Peyer's patch (tissue), 4 donors: ENCODE measurements around the gene ARIH2. TPM values are rescaled to one million over a fixed set of nuclear protein-coding genes. Genes with fewer than 3 reads are reported as not detected.

Experiments used
- DNase-seq, 3 donors: peaks; one replicate each; pipeline ENCODE4 v3.0.0-alpha.2; 2017 to 2019
- H3K27ac ChIP-seq, 4 donors: fragments of 200-600 bp; sonication (generic); one replicate each; pipeline ENCODE4 v1.5.1; 2016 to 2019
- H3K27me3 ChIP-seq, 2 donors: fragments of 200-600 bp; sonication (generic); one replicate each; pipeline ENCODE4 v1.5.1; 2019
- H3K36me3 ChIP-seq, 3 donors: fragments of 200-600 bp; sonication (generic); one replicate each; pipeline ENCODE4 v1.5.1; 2016 to 2019
- H3K4me1 ChIP-seq, 4 donors: fragments of 200-600 bp; sonication (generic); one replicate each; pipeline ENCODE4 v1.5.1; 2016 to 2019
- H3K4me3 ChIP-seq, 4 donors: fragments of 200-600 bp; sonication (generic); 1 replicate in 3 of 4; 2 replicates in 1 of 4; pipeline ENCODE4 v1.5.1; 2016 to 2019; ENCODE audit warnings: mild to moderate bottlenecking in 1 of 4
- H3K9me3 ChIP-seq, 4 donors: fragments of 200-600 bp; sonication (generic); one replicate each; pipeline ENCODE4 v1.5.1; 2016 to 2019; ENCODE audit warnings: mild to moderate bottlenecking in 1 of 4
- POLR2A ChIP-seq, 2 donors: fragments of 450-650 bp; IDR thresholded peaks; one replicate each; pipeline ENCODE4 v1.5.1; 2017; ENCODE audit warnings: antibody characterized with exemption in 2 of 2, mild to moderate bottlenecking in 2 of 2, moderate library complexity in 2 of 2
- total RNA-seq, 4 donors: library from RNA; depleted of rRNA; stranded (reverse); fragments of >200 nt; gene quantifications; one replicate each; pipeline ENCODE4 v1.1.0, GENCODE V29; 2016
- TF ChIP-seq, protein P1 (sequence below), 6 experiments: fragments of 450-650 bp in 4 of 6; fragments of 200-600 bp in 2 of 6; sonication (generic) in 1 of 6; IDR thresholded peaks; one replicate each; pipeline ENCODE4 v1.5.1; 2017 to 2019; ENCODE audit warnings: antibody characterized with exemption in 6 of 6, mild to moderate bottlenecking in 3 of 6, moderate library complexity in 1 of 6

The ARIH2 gene
- total RNA-seq, 4 donors from 2014 or later = 59.7 to 184 (median 111) TPM

DNA sequence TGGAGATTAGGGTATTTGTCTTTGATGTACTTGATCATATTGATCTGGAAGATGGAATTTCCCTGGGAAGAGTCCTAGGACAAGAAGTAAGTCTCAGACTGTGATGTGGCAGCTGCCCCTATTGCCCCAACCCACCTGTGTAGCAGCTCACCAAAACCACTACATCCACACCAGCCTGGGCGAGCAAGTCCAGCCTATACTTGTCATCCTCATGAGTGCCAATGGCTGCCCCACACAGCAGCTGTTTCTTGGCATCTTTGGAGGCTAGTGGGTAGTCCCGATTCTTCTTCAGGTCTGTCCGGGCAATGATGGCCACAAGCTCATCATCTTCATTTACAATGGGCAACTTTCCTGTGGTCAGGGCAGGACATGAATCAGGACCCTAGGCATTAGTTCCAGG lies 107.9 kb downstream of the ARIH2 start:
- Histone ChIP-seq H3K36me3 (peaks cover 0 to 49% (median 0%) of the 10 kb centered on the region in 3 donors), H3K4me1 (peaks cover 0 to 25% (median 14%) of the 10 kb centered on the region in 4 donors), H3K27ac (no peak overlapping the region), H3K9me3 (no peaks in the 10 kb centered on the region), H3K4me3 (no peak overlapping the region), H3K27me3 (no peaks in the 10 kb centered on the region)
- DNase-seq = no peak
- TF ChIP-seq, protein P1, sequence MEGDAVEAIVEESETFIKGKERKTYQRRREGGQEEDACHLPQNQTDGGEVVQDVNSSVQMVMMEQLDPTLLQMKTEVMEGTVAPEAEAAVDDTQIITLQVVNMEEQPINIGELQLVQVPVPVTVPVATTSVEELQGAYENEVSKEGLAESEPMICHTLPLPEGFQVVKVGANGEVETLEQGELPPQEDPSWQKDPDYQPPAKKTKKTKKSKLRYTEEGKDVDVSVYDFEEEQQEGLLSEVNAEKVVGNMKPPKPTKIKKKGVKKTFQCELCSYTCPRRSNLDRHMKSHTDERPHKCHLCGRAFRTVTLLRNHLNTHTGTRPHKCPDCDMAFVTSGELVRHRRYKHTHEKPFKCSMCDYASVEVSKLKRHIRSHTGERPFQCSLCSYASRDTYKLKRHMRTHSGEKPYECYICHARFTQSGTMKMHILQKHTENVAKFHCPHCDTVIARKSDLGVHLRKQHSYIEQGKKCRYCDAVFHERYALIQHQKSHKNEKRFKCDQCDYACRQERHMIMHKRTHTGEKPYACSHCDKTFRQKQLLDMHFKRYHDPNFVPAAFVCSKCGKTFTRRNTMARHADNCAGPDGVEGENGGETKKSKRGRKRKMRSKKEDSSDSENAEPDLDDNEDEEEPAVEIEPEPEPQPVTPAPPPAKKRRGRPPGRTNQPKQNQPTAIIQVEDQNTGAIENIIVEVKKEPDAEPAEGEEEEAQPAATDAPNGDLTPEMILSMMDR (IDR thresholded peaks at IDR 0.05) = no peak
- no peak for TF ChIP-seq POLR2A (IDR thresholded peaks at IDR 0.05)

DNA sequence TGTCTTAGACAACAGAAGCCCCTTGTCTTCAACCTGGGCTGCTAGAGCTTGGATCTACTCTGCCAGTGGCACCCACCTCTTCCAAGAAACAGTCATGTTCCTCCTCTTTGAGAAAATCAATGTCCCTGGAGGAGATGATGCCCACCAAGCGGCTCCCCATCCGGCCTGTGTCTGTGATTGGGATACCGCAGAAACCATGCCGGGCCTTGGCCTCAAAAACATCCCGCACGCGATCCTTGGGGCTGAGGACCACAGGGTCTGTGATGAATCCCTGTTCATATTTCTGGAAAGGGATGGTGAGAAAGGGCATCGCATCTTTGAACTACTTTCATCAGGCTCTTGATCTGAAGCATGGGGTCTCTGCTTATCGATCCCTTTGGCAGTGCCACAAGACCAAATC lies 109.0 kb downstream of the ARIH2 start:
- peaks cover 0 to 60% (median 0%) of the 10 kb centered on the region in 3 donors for H3K36me3 ChIP-seq
- TF ChIP-seq, protein P1 (IDR thresholded peaks at IDR 0.05) = no peak
- no peak for TF ChIP-seq POLR2A (IDR thresholded peaks at IDR 0.05)
- H3K4me1 ChIP-seq = peaks cover 0 to 24% (median 12%) of the 10 kb centered on the region in 4 donors
- H3K9me3 ChIP-seq = no peaks in the 10 kb centered on the region
- no peaks in the 10 kb centered on the region for H3K27me3 ChIP-seq
- H3K27ac ChIP-seq = no peak overlapping the region
- H3K4me3 ChIP-seq = no peak overlapping the region
- no peak for DNase-seq

DNA sequence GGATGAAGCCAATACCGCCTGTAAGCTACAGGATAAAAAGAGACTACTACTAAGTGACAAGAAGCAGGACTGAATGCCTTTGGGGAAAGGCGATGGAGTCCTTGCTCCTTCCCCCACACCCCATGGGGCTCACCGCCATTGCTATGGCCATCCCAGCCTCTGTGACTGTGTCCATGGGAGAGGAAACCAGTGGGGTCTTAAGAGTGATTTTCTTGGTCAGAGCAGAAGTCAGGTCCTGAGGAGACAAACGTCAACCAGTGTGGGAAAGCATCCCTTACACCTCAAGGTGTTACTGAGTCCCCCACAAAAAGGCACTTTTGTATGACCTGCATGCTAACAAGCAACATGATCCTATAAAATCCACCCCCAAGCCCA lies 109.6 kb downstream of the ARIH2 start:
- Histone ChIP-seq H3K27me3 (no peaks in the 10 kb centered on the region), H3K4me3 (peak overlapping the region; percentile 52 to 74 (median 61)), H3K36me3 (peaks cover 0 to 64% (median 0%) of the 10 kb centered on the region in 3 donors), H3K9me3 (no peaks in the 10 kb centered on the region), H3K4me1 (peaks cover 0 to 17% (median 6%) of the 10 kb centered on the region in 4 donors), H3K27ac (peak overlapping the region; percentile 82 to 93 (median 90))
- DNase-seq = no peak
- TF ChIP-seq POLR2A (IDR thresholded peaks at IDR 0.05) = no peak
- TF ChIP-seq, protein P1 (IDR thresholded peaks at IDR 0.05) = no peak

DNA sequence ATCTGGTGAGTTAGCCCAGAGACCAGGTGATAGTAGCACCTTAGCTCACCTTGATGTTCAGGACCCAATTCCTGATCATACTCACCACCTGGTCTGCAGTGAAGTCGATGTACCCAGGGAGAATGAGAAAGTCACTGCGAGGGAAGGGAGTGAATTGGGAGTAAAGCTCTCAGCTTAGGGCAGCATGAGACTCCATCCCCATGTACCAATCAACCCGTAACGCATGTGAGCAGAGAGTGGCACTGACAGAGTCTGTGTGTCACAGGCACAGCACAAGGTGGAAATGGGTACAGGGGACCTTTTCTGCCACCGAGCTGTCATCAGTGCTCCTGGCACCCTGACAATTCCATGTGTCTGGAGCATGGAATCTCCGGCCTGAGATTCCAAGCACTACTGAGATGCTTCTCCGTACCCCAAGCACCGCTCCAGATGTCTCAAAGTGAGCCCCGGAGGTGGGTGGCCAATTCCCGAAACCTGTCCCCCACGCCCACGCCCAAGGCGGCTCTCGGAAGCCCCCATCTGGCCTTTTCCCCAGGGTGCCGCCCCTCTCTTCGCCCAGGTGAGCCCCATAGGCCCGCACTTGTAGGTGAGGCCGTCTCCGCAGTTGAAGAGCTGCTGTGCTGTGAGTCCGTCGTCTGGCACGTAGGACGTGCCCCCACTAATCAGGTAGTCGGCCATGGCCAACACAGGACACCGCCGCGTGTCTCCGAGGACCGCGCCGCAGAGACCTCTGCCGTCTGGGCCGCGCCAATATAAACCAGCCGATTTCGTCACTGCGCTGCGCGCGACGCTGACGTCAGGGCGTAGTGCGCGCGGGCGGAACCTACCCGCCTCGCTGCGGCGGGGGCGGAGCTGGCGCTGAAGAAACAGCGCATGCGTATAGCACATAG lies 110.3 kb downstream of the ARIH2 start, which contains the start of gene IMPDH2:
Gene IMPDH2, minus strand, starts transcription at position 726 of the 890 bp plus-strand sequence. Its CDS starts 48 bp downstream, at position 678.
- Histone ChIP-seq H3K36me3 (peaks cover 0 to 63% (median 0%) of the 10 kb centered on the region in 3 donors), H3K4me1 (peaks cover 0 to 15% (median 6%) of the 10 kb centered on the region in 4 donors)
- peak; percentile 93 to 97 (median 95) for DNase-seq

DNA sequence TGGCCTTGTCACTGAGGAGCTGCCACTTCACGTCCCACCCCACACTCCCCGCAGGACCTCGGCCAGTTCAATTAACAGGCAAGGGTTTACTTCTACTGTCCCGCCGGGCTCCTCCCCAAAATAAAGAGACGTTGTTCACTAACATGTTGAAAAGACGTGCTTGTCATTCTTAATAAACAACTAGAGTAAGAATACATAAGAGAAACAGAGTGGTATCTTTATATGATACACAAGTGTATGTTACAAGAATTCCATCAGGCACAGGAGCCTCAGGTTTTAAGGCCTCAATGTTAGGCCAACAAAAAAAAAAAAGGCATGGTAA lies 110.9 kb downstream of the ARIH2 start:
- TF ChIP-seq, protein P1 (IDR thresholded peaks at IDR 0.05) = no peak
- TF ChIP-seq POLR2A (IDR thresholded peaks at IDR 0.05) = no peak
- H3K27ac ChIP-seq = peak overlapping the region; percentile 82 to 93 (median 90)
- DNase-seq = no peak
- peaks cover 0 to 63% (median 0%) of the 10 kb centered on the region in 3 donors for H3K36me3 ChIP-seq
- no peaks in the 10 kb centered on the region for H3K27me3 ChIP-seq
- no peaks in the 10 kb centered on the region for H3K9me3 ChIP-seq
- H3K4me1 ChIP-seq = peaks cover 0 to 15% (median 6%) of the 10 kb centered on the region in 4 donors
- H3K4me3 ChIP-seq = peak overlapping the region; percentile 52 to 74 (median 61)

More for the DNA sequence above, 110.3 kb downstream of the ARIH2 start, which contains the start of gene IMPDH2:
- peak; percentile 95 to 98 for TF ChIP-seq POLR2A (IDR thresholded peaks at IDR 0.05)
- TF ChIP-seq, protein P1 (IDR thresholded peaks at IDR 0.05) = peak in 4 of 6 experiments; percentile 15 to 36 (median 18)
- Histone ChIP-seq H3K4me3 (peak within 1 kb of the TSS; percentile 52 to 74 (median 61)), H3K27me3 (no peaks in the 10 kb centered on the region), H3K9me3 (no peaks in the 10 kb centered on the region), H3K27ac (peak within 1 kb of the TSS; percentile 82 to 93 (median 90))
